Mucosa of descending colon (tissue), 3 donors: ENCODE results near the gene PDGFC. TPM values are rescaled to one million over a fixed set of nuclear protein-coding genes. Genes with fewer than 3 reads are reported as not detected.

Experiments
- ATAC-seq: fragments of 200-7000 bp; cut with Tn5 transposase; one replicate; pipeline ENCODE4 v1.9.1; 2020; ENCODE audit warnings: mild to moderate bottlenecking, moderate library complexity
- DNase-seq, 3 donors: peaks; one replicate each; pipeline ENCODE4 v3.0.0-alpha.2; 2020
- H3K36me3 ChIP-seq: fragments of 200-600 bp; one replicate; pipeline ENCODE4 v1.8.0; 2021; ENCODE audit warnings: low read depth, mild to moderate bottlenecking
- H3K4me1 ChIP-seq: fragments of 200-600 bp; one replicate; pipeline ENCODE4 v1.8.0; 2021; ENCODE audit warnings: low read depth, mild to moderate bottlenecking
- H3K4me3 ChIP-seq: fragments of 200-600 bp; one replicate; pipeline ENCODE4 v1.8.0; 2021; ENCODE audit warnings: mild to moderate bottlenecking
- H3K9me3 ChIP-seq: fragments of 200-600 bp; one replicate; pipeline ENCODE4 v1.8.0; 2021; ENCODE audit warnings: mild to moderate bottlenecking
- intact Hi-C, 2 donors: fragments of 100-400 bp; cut with DNase I in 1 of 2; cut with micrococcal nuclease in 1 of 2; formaldehyde crosslinking; loops; one replicate each; pipeline versions ENCODE4 v1.11.0 to v1.11.1; 2022; cut with DNase I, micrococcal nuclease
- total RNA-seq, 3 donors: library from RNA; stranded (reverse); fragmentation: NEBNext Ultra II Directional in 2 of 3; extraction: Animal tissue kit (Norgen Biotek cat#: 25700) in 2 of 3; gene quantifications; one replicate each; pipeline versions ENCODE4 v1.2.1 to v1.2.4, GENCODE V29; 2021 to 2023
- TF ChIP-seq, protein P1 (sequence below): fragments of 200-600 bp; IDR thresholded peaks from one replicate; pipeline ENCODE4 v1.8.0; 2022; ENCODE audit warnings: antibody characterized with exemption, mild to moderate bottlenecking
- donor health status: DM: no; HTN: no; CAD: no; lungs with moderate emphysema.
- donor health status: DM: no; HTN: no; CAD: no.
- donor health status: DM: no; HTN: yes; CAD: no.

The PDGFC gene
- total RNA-seq, 3 donors from 2014 or later = 3.9 to 27.9 (median 6.1) TPM

GRCh38 chr4:156763511-156763910 lies 208.1 kb downstream of the PDGFC start:
- no peaks in the 10 kb centered on the region for H3K9me3 ChIP-seq
- peak; percentile 50 for ATAC-seq
- TF ChIP-seq, protein P1, sequence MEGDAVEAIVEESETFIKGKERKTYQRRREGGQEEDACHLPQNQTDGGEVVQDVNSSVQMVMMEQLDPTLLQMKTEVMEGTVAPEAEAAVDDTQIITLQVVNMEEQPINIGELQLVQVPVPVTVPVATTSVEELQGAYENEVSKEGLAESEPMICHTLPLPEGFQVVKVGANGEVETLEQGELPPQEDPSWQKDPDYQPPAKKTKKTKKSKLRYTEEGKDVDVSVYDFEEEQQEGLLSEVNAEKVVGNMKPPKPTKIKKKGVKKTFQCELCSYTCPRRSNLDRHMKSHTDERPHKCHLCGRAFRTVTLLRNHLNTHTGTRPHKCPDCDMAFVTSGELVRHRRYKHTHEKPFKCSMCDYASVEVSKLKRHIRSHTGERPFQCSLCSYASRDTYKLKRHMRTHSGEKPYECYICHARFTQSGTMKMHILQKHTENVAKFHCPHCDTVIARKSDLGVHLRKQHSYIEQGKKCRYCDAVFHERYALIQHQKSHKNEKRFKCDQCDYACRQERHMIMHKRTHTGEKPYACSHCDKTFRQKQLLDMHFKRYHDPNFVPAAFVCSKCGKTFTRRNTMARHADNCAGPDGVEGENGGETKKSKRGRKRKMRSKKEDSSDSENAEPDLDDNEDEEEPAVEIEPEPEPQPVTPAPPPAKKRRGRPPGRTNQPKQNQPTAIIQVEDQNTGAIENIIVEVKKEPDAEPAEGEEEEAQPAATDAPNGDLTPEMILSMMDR = no peak
- H3K36me3 ChIP-seq = no peaks in the 10 kb centered on the region
- intact Hi-C loops = no loop called here
- no peaks in the 10 kb centered on the region for H3K4me1 ChIP-seq
- DNase-seq = no peak
- no peak overlapping the region for H3K4me3 ChIP-seq

DNA sequence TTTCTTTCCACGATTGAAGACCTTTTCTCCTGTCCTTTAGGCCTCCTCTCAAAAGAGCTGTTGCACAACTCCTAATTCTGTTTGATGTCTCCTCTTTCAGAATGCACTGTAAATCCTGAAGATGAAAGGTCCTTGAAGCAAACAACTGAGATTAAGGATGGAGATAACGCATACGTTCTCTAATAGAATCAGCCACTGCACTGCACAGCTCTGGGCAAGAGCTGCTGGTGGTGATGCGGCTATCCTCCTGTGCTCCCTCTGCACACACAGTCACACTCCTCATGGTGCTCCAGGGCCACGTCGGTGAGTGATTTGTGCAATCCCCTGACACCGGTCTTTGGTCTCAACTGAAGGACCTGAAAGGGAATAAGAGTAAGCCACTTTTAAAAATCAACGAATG lies 208.7 kb downstream of the PDGFC start:
- DNase-seq (no peak), ATAC-seq (no peak)
- intact Hi-C loops = no loop called here
- H3K4me1 ChIP-seq = no peaks in the 10 kb centered on the region
- no peaks in the 10 kb centered on the region for H3K36me3 ChIP-seq
- TF ChIP-seq, protein P1 = no peak
- H3K4me3 ChIP-seq = no peak overlapping the region
- no peaks in the 10 kb centered on the region for H3K9me3 ChIP-seq

DNA sequence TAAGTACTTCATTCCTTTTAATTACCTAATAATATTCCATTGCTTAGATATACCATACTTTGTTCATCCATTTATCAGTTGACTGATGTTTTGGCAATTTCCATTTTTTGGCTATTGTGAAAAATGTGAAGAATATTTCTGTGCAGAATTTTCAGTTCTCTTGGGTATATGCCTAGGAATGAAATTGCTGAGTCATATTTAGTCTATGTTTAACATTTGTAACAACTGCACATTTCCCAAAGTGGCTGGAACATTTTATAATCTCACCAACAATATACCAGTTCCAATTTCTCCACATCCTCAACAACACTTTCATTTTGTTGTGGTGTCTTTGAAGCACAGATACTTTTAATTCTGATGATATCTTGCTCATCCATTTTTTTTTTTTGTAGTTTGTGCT lies 215.5 kb downstream of the PDGFC start:
- Histone ChIP-seq H3K4me3 (no peak overlapping the region), H3K36me3 (no peaks in the 10 kb centered on the region), H3K9me3 (no peaks in the 10 kb centered on the region), H3K4me1 (no peaks in the 10 kb centered on the region)
- TF ChIP-seq, protein P1 = no peak
- intact Hi-C loops = no loop called here
- no peak for ATAC-seq
- no peak for DNase-seq

- H3K4me3 ChIP-seq = no peak overlapping the region
- H3K4me1 ChIP-seq = no peaks in the 10 kb centered on the region
- no peaks in the 10 kb centered on the region for H3K9me3 ChIP-seq
- no peaks in the 10 kb centered on the region for H3K36me3 ChIP-seq
- TF ChIP-seq, protein P1 = no peak
- ATAC-seq (no peak), DNase-seq (no peak)
- intact Hi-C loops = no loop called here
These were observed 216.6 kb downstream of the PDGFC start for GRCh38 chr4:156754832-156755570.

DNA sequence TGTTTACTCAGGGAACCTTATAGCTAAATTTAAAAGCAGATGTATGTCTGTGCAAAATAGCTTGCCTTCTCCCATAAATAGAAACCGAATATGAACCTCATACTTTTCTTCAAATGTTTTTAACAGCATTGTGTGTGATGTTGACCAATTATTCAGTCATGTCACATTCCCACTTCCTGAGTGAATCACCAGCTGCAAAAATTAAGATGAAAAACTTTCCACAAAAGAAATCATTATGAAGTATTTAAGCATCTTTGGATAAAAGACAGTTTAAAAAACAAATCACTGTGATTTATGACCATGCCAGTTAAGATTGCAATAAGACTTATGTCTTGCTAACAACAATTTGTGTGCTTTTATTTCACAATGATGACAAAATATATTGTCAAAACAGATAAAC lies 220.1 kb downstream of the PDGFC start:
- TF ChIP-seq, protein P1 = no peak
- ATAC-seq (no peak), DNase-seq (no peak)
- intact Hi-C loops = no loop called here
- no peaks in the 10 kb centered on the region for H3K4me1 ChIP-seq
- no peaks in the 10 kb centered on the region for H3K36me3 ChIP-seq
- H3K9me3 ChIP-seq = no peaks in the 10 kb centered on the region
- no peak overlapping the region for H3K4me3 ChIP-seq
